Neural progenitor cell (in vitro differentiated cells): ENCODE results near the gene PDZRN4.

Experiments used
- CTCF ChIP-seq: fragments of 200-600 bp; sonication (generic); IDR thresholded peaks from 2 replicates; pipeline ENCODE4 v1.5.1; 2017; ENCODE audit warnings: antibody characterized with exemption, mild to moderate bottlenecking
- EZH2phosphoT487 ChIP-seq: fragments of 200-600 bp; sonication (generic); IDR thresholded peaks from 2 replicates; pipeline ENCODE4 v1.6.1; 2017; ENCODE audit warnings: antibody characterized with exemption

DNA sequence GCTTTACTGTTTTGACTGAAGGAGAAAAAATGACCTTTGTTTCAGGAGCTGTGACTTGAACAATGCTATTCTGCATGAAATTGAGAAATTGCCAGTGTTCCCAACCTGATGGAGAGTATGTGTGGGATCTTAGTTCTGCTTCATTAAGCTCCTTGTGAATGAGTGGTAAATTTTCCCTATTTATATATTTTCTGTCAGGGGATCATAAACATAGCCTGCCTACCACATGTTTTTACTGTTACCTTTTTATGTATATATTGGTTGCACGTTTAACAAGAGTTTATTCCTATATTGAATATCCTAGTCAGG, 271.7 kb downstream of the PDZRN4 start:
- TF ChIP-seq EZH2phosphoT487: no peak
- no peak for TF ChIP-seq CTCF
